NCI-H748 (cell line): ENCODE measurements around the gene MINDY2.
"Not testable (repeated sequence)": the region's sequence is repeated elsewhere in the genome, so short reads cannot be mapped to it uniquely, and the experiment has no call there.

Experiments used
- DNase-seq: peaks from one replicate; lab custom pipeline; 2025; ENCODE audit not compliant: unreplicated experiment; lab: John Stamatoyannopoulos, UW

Gene MINDY2

GRCh38 chr15:58749532-58750337, 21.4 kb upstream of the MINDY2 start, which contains the start of gene ADAM10:
Gene ADAM10 (minus strand): TSS chr15:58749707. CDS start chr15:58749534, 173 bp downstream.
- peak; percentile 98 for DNase-seq

DNA sequence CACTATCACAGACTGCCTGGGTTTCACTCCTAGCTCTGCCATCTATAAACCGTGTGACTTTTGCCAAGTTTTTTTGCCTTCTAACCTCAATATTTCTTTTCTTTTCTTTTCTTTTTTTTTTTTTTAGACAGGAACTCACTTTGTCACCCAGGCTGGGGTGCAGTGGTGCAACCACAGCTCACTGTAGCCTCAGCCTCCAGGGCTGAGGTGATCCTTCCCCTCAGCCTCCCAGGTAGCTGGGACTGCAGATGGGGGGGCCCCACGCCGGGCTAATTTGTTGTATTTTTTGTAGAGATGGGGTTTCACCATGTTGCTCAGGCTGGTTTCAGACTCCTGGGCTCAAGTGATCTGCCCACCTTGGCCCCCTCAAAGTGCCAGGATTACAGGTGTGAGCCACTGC, 18.4 kb upstream of the MINDY2 start:
- DNase-seq: no peak

- no peak for DNase-seq
These were observed 15.8 kb upstream of the MINDY2 start for GRCh38 chr15:58755350-58755749.

DNA sequence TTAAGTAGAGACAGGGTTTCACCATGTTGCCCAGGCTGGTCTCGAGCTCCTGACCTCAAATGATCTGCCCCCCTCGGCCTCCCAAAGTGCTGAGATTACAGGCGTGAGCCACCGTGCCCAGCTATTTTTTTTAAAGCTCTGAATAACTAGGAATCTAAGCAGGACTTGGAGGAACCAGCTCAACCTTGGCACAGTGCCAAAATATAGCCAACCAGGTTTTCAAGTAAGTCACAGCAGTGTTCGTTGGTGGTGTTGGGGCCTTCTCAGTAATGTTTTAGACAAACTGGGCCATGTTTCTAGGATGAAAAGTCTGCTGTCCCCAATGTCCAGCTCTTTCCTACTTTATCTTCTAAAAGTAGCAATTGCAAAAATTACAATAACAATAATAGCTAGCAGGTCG, 15.1 kb upstream of the MINDY2 start:
- peak; percentile 5 for DNase-seq

DNA sequence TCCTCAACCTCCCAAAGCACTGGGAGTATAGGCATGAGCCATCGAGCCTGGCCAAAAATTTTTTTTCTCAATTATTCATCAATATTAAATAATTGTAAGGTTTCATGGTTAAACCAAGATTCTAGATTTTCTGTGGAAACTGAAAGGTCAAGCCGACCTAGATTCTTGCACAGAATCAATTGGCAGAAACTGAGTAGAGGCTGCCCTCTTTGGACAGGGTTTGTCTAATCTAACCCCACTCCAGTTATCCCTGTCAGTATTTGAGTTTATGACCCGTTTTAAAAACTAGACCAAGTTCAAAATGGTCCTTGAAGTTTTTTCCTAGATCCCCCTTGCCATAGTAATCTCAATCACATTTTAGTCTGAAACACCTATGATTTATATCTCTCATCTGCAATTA, 13.0 kb upstream of the MINDY2 start:
- no peak for DNase-seq

DNA sequence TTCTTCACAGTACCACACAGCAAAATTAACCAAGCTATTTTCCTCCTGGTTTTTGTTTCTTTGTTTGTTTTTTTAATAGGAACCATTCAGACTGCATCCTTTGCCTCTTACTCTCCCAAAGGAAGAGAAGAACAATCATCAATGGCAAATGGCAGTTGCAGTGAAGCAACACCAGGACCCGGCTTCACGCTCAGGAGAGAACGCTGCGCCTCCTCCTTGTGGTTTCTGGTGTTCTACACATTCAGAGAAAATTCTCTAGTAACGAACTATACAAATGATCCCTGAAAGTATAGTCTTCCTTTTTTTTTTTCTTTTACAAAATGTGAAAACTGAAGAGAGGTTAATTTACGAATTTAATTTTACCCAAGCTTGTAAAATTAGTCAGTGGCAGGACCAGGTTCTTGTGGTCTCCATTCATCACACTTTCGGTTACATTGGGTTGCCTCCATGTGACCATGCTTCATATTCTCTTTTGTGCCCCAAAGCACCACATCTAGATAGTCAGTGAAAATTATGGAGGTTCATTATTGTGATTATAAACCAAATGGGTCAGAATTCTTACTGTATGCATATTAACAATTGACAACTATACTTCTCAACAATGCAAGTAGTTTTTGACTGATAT, 10.6 kb upstream of the MINDY2 start:
- no peak for DNase-seq

DNA sequence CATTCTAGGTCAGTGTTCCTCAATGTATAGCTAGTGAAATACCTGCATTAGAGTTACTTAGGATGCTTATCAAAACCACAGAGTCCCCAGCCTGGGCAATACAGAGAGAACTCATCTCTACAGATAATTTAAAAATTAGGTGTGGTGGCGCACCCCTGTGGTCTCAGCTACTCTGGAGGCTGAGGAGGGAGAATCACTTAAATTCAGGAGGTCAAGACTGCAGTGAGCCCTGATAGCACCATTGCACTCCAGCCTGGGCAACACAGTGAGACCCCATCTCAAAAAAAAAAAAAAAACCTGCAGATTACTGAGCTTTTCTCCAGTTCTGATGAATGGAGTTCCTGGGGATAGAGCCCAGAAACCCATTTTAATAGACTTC, 10.1 kb upstream of the MINDY2 start:
- DNase-seq: no peak

GRCh38 chr15:58762285-58762684, 8.8 kb upstream of the MINDY2 start:
- DNase-seq: no peak

- DNase-seq: peak; percentile 61
These were observed 8.4 kb upstream of the MINDY2 start for GRCh38 chr15:58762731-58763130.

GRCh38 chr15:58764468-58764867, 6.6 kb upstream of the MINDY2 start:
- DNase-seq: no peak

GRCh38 chr15:58766290-58766689, 4.8 kb upstream of the MINDY2 start:
- DNase-seq: no peak

DNA sequence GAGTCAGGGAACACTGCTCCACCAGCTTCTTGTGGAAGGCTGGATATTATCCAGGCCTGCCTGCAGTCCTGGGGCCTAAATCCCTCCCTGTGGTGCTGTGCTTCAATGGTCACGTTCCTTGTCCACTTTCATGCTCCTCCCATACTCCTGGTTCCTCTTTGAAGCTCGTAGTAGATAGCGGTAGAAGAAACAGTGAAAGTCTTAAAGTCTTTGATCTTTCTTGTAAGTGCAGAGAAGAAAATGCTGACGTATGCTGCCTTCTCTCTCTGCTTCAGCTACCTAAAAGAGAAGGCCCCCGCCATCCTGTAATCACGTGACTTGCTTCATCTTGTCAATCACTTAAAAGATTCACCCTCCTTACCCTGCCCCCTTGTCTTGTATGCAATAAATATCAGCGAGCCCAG, 2.5 kb upstream of the MINDY2 start:
- not testable (repeated sequence) for DNase-seq

DNA sequence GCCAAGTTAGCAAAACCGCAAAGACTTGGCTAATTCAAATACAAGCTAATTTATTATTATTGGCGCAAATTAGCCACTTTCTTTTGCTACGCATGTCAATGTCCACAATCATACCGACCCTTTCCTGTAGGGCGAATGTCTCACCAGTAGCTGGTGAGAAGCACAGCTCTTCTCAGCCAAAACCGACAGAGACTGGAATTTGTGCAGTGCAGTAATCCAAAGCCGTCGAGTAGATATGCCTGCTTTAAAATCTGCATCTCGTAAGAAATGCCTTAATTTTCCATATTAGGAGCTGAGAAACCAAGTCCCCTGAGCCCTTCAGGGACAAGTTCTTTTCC, 614 bp upstream of the MINDY2 start:
- peak; percentile 64 for DNase-seq

DNA sequence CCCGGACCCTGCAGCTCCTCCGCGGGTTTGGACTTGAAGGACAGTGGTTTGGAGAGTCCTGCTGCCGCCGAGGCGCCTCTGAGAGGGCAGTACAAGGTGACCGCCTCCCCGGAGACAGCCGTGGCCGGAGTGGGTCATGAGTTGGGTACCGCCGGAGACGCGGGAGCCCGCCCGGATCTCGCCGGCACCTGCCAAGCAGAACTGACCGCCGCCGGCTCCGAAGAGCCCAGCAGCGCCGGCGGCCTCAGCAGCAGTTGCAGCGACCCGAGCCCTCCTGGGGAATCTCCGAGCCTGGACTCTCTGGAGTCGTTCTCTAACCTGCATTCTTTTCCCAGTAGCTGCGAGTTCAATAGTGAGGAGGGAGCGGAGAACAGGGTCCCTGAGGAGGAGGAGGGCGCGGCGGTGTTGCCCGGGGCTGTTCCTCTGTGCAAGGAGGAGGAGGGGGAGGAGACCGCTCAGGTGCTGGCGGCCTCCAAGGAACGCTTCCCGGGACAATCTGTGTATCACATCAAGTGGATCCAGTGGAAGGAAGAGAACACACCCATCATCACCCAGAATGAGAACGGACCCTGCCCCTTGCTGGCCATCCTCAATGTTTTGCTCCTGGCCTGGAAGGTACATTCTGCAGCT, 634 bp downstream of the MINDY2 start:
- peak; percentile 58 for DNase-seq

DNA sequence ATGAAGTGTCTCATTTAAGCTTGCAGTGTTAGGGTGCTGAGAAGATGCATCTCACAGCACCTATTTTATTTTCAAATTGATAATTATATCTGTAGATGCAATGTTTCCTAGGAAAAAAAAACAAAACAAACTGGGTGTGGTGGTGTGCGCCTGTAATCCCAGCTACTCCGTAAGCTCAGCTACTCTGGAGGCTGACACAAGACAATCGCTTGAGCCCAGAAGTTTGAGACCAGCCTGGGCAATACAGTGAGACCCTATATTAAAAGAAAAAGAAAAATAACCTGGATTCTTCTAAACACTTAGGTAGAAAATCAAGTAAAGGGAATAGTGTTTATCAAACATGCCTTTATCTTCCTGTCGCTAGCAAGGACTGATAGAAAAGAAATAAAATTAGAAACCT, 1.9 kb downstream of the MINDY2 start:
- no peak for DNase-seq

DNA sequence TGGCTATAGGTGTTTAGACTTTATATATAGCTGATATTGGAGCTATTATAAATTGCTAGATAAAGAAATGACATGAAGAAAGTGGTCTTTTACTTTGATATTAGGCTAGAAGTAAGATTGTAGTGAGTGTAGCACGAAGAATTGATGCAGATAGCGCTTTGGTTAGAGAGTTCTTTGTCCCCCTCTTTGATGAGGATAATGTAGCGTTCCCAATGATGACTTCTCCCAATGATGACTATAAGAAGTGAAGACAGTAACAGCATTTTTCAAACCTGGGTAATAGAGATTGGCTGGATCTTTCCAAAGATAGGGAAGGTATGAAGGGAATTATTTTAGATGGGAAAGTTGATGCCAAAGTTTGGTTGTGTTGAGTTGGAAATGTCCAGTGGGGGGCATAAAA, 4.3 kb downstream of the MINDY2 start:
- DNase-seq: no peak

DNA sequence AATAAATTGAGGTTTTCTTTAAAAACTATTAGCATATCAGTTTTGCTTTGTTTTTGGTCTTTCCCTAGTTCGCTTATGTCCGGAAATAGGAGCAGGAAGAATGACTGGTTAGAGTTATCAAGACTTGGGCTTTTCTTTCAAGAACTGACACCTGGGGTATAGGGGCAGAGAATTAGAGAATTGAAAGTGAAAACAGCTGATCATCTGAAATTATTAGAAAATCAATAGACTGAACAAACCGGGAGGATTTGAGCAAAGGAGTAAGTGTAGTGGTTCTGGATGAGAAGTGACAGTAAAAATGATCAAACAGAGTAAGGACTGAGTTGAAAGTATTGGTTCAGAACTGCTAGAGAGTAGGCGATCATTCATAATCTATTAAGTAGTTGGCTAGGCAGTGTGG, 6.0 kb downstream of the MINDY2 start:
- no peak for DNase-seq

- DNase-seq: no peak
These were observed 8.5 kb downstream of the MINDY2 start for GRCh38 chr15:58779554-58779953.

GRCh38 chr15:58785355-58785754, 14.3 kb downstream of the MINDY2 start:
- DNase-seq: no peak

- DNase-seq: no peak
These were observed 17.1 kb downstream of the MINDY2 start for GRCh38 chr15:58788056-58788710.

- DNase-seq: no peak
These were observed 22.8 kb downstream of the MINDY2 start for GRCh38 chr15:58793862-58794261.

DNA sequence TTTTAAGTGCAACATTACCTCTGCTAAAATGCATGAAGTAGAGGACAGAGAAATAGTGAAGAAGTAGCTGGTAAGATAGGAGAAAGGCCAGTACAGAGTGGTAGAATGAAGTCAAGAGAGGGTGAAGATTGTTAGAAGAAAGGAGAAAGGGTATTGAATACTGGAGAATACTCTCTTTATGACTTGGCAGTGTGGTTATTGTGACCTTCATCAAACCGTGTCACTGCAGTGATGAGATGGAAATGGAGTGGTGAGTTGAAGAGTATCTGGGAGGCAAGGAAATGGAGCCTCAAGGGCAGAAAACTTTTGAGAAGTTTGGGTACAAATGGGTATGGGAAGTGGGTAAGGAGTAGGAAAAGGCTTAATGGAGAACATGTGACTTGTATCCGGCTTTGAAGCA, 24.7 kb downstream of the MINDY2 start:
- DNase-seq: no peak
